ENCODE results near the gene DARS1.
A peak's percentile ranks its signal among the peaks of the same experiment; 100 is the strongest.
"Not testable (repeated sequence)": the region's sequence is repeated elsewhere in the genome, so short reads cannot be mapped to it uniquely, and the experiment has no call there.

Gene DARS1

GRCh38 chr2:135885709-135886108 is 99.7 kb downstream of the DARS1 start:
- DNase-seq (ENCODE audit: low read depth): no peak

GRCh38 chr2:135882415-135882814 is 103.0 kb downstream of the DARS1 start:
- no peak for DNase-seq (ENCODE audit: low read depth)

- DNase-seq (ENCODE audit: low read depth): not testable (repeated sequence)
Measured at GRCh38 chr2:135876770-135877169, 108.7 kb downstream of the DARS1 start.

- peak; percentile 89 for DNase-seq (ENCODE audit: low read depth)
Measured at GRCh38 chr2:135876066-135876711, 109.2 kb downstream of the DARS1 start, which contains the start of gene MCM6. Gene MCM6 (minus strand): TSS chr2:135876443. CDS start chr2:135876365, 78 bp downstream.

- no peak for DNase-seq (ENCODE audit: low read depth)
Measured at GRCh38 chr2:135875491-135876065, 109.8 kb downstream of the DARS1 start.

GRCh38 chr2:135874777-135875365 is 110.6 kb downstream of the DARS1 start:
- DNase-seq (ENCODE audit: low read depth): no peak

GRCh38 chr2:135870571-135870970 is 114.9 kb downstream of the DARS1 start:
- DNase-seq (ENCODE audit: low read depth): no peak

GRCh38 chr2:135863233-135863632 is 122.2 kb downstream of the DARS1 start:
- DNase-seq (ENCODE audit: low read depth): no peak

GRCh38 chr2:135862718-135863117 is 122.7 kb downstream of the DARS1 start:
- DNase-seq (ENCODE audit: low read depth): no peak

Data from GM04503 (cell line).